Measurements from ENCODE around the gene LBH.
A peak's percentile ranks its signal among the peaks of the same experiment; 100 is the strongest.

LBH gene

GRCh38 chr2:30259071-30259470 lies 27.7 kb downstream of the LBH start:
- H3K9ac ChIP-seq (ENCODE audit: low read depth, low read length), result no peak overlapping the region
- no peak for DNase-seq
- H3K27me3 ChIP-seq (ENCODE audit: insufficient read depth, low read length, poor library complexity), result no peaks in the 10 kb centered on the region
- no peak overlapping the region for H3K4me3 ChIP-seq (ENCODE audit: low read depth in 1 of 2, low read length in 2 of 2)
- peaks cover 19% of the 10 kb centered on the region for H3K79me2 ChIP-seq (ENCODE audit: insufficient read depth, low read length)
- no peaks in the 10 kb centered on the region; the same call in none of the 2 replicates for H4K20me1 ChIP-seq (ENCODE audit: insufficient read depth, low read length)
- H3K4me2 ChIP-seq (ENCODE audit: insufficient read depth, low read length), result peak overlapping the region; percentile 82; the same call in 1 of the 2 replicates
- H3K36me3 ChIP-seq (ENCODE audit: insufficient read depth, low read length), result peaks cover 15% of the 10 kb centered on the region
- H3K4me1 ChIP-seq (ENCODE audit: insufficient read depth, low read length), result peaks cover 50% of the 10 kb centered on the region
- ATAC-seq (ENCODE audit: insufficient read depth, low read depth), result no peak
- no peaks in the 10 kb centered on the region for H3K9me3 ChIP-seq (ENCODE audit: insufficient read depth, low read length, severe bottlenecking)
- TF ChIP-seq EZH2 (IDR thresholded peaks at IDR 0.05; ENCODE audit: borderline replicate concordance, low read depth, low read length, severe bottlenecking), result no peak
- TF ChIP-seq CTCF (IDR thresholded peaks at IDR 0.05; ENCODE audit: borderline replicate concordance, extremely low read depth, low read length, poor library complexity, severe bottlenecking), result no peak
- H2AFZ ChIP-seq (ENCODE audit: low read depth, low read length), result no peak overlapping the region
- peak overlapping the region; percentile 81 for H3K27ac ChIP-seq (ENCODE audit: low read length)

DNA sequence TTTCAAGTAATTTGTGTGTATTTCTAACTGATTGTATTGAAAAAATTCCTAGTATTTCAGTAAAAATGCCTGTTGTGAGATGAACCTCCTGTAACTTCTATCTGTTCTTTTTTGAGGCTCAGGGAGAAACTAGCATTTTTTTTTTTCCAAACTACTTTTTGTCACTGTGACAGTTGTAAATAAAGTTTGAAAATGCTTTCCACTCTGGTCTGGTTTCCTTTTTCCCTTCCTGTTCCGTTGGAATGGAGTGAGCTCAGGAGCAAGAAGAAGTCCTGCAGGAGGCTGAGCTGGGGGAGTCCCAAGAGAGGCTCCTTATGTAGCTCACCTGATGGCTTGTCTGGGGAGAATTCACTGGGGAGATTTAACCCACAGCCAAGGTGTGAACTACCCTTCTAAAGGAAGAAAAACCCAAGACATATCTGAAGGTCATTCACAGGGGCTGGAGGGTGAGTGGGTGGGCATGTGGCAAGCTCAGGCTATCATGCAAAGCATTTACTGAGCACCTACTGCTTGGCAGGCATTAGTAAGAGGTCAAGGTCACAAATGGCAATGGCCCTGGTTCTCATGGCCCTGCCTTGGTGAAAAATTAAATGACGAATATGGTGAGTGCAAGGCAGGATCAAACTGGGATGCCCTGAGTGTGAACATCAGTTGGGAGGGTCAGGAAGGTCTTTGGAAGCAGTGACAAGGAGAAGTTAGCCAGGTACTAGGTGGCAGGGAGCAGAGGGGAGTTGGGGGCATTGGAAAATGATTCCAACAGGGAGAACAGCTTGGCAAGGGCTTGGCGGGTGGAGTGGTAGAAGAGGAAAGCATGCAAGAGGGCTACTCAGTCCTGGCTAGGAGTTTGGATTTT lies 28.7 kb downstream of the LBH start:
- Histone ChIP-seq H2AFZ (ENCODE audit: low read depth, low read length) (no peak overlapping the region), H4K20me1 (ENCODE audit: insufficient read depth, low read length) (no peaks in the 10 kb centered on the region; the same call in none of the 2 replicates), H3K9ac (ENCODE audit: low read depth, low read length) (no peak overlapping the region), H3K27ac (ENCODE audit: low read length) (no peak overlapping the region), H3K4me2 (ENCODE audit: insufficient read depth, low read length) (no peak overlapping the region), H3K4me3 (ENCODE audit: low read depth in 1 of 2, low read length in 2 of 2) (no peak overlapping the region), H3K79me2 (ENCODE audit: insufficient read depth, low read length) (peaks cover 11% of the 10 kb centered on the region), H3K27me3 (ENCODE audit: insufficient read depth, low read length, poor library complexity) (no peaks in the 10 kb centered on the region), H3K36me3 (ENCODE audit: insufficient read depth, low read length) (peaks cover 15% of the 10 kb centered on the region), H3K9me3 (ENCODE audit: insufficient read depth, low read length, severe bottlenecking) (no peaks in the 10 kb centered on the region), H3K4me1 (ENCODE audit: insufficient read depth, low read length) (peaks cover 44% of the 10 kb centered on the region)
- DNase-seq (no peak), ATAC-seq (ENCODE audit: insufficient read depth, low read depth) (no peak)
- TF ChIP-seq CTCF (IDR thresholded peaks at IDR 0.05; ENCODE audit: borderline replicate concordance, extremely low read depth, low read length, poor library complexity, severe bottlenecking) (no peak), EZH2 (IDR thresholded peaks at IDR 0.05; ENCODE audit: borderline replicate concordance, low read depth, low read length, severe bottlenecking) (no peak)

DNA sequence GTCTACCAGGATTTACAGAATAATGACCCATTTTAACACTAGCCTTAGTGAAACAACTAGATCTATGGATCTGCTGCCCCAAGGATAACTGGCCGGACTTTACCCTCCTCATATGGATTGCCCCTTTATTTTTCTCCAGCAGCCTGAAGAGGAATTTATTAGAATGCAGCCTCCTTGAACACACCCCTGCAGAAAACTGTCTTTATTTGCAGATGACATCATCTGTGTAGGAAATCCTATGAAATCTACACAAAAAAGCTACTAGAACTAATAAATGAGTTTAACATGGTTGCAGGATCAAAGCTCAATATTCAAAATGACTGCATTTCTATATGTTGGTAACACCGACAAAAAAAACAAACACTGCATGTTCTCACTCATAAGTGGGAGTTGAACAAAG lies 29.6 kb downstream of the LBH start:
- no peaks in the 10 kb centered on the region; the same call in 1 of the 2 replicates for H4K20me1 ChIP-seq (ENCODE audit: insufficient read depth, low read length)
- H3K9ac ChIP-seq (ENCODE audit: low read depth, low read length), result no peak overlapping the region
- H3K9me3 ChIP-seq (ENCODE audit: insufficient read depth, low read length, severe bottlenecking), result no peaks in the 10 kb centered on the region
- H3K36me3 ChIP-seq (ENCODE audit: insufficient read depth, low read length), result peaks cover 15% of the 10 kb centered on the region
- no peak for TF ChIP-seq EZH2 (IDR thresholded peaks at IDR 0.05; ENCODE audit: borderline replicate concordance, low read depth, low read length, severe bottlenecking)
- TF ChIP-seq CTCF (IDR thresholded peaks at IDR 0.05; ENCODE audit: borderline replicate concordance, extremely low read depth, low read length, poor library complexity, severe bottlenecking), result no peak
- H3K4me3 ChIP-seq (ENCODE audit: low read depth in 1 of 2, low read length in 2 of 2), result no peak overlapping the region
- ATAC-seq (ENCODE audit: insufficient read depth, low read depth) (no peak), DNase-seq (no peak)
- H3K4me1 ChIP-seq (ENCODE audit: insufficient read depth, low read length), result peaks cover 35% of the 10 kb centered on the region
- H3K4me2 ChIP-seq (ENCODE audit: insufficient read depth, low read length), result no peak overlapping the region
- peaks cover 3% of the 10 kb centered on the region; the same call in 1 of the 2 replicates for H3K79me2 ChIP-seq (ENCODE audit: insufficient read depth, low read length)
- H3K27me3 ChIP-seq (ENCODE audit: insufficient read depth, low read length, poor library complexity), result no peaks in the 10 kb centered on the region
- no peak overlapping the region for H3K27ac ChIP-seq (ENCODE audit: low read length)
- no peak overlapping the region for H2AFZ ChIP-seq (ENCODE audit: low read depth, low read length)
